K562 (cell line): ENCODE measurements around the gene ATXN1. TPM values are rescaled to one million over a fixed set of nuclear protein-coding genes. Genes with fewer than 3 reads are reported as not detected.
A peak's percentile ranks its signal among the peaks of the same experiment; 100 is the strongest.

ENCODE experiments used
- BHLHE40 ChIP-seq: IDR thresholded peaks from 2 replicates; pipeline ENCODE4 v1.6.1; 2011; ENCODE audit warnings: low read length, improper control_type of control experiment
- BRCA1 ChIP-seq, 2 experiments: fragments of 450-650 bp in 1 of 2; sonication (generic) in 1 of 2; formaldehyde crosslinking in 1 of 2; IDR thresholded peaks; 2 replicates each; pipeline versions ENCODE4 v1.5.0 to v1.6.1; 2017 to 2020; ENCODE audit warnings: mild to moderate bottlenecking in 1 of 2, missing genetic modification reagents in 1 of 2
- CBFA2T3 ChIP-seq: fragments of 450-650 bp; IDR thresholded peaks from 2 replicates; pipeline ENCODE4 v1.6.1; 2017
- CBX5 ChIP-seq: IDR thresholded peaks from 2 replicates; pipeline ENCODE4 v1.6.1; 2014; ENCODE audit warnings: low read depth, borderline replicate concordance
- CCNT2 ChIP-seq: IDR thresholded peaks from 2 replicates; pipeline ENCODE4 v1.6.1; 2011; ENCODE audit warnings: borderline replicate concordance, low read depth, mild to moderate bottlenecking, moderate library complexity, mixed read lengths, low read length; ENCODE audit not compliant: insufficient read length; ENCODE audit errors: extremely low read depth
- EWSR1 ChIP-seq: fragments of 450-650 bp; IDR thresholded peaks from 2 replicates; pipeline ENCODE4 v1.6.1; 2018; ENCODE audit warnings: borderline replicate concordance, mild to moderate bottlenecking, low read depth, moderate library complexity; ENCODE audit not compliant: partially characterized antibody
- FOXA1 ChIP-seq: fragments of 450-650 bp; IDR thresholded peaks from 2 replicates; pipeline ENCODE4 v1.6.1; 2016; ENCODE audit warnings: mild to moderate bottlenecking, borderline replicate concordance
- JUN ChIP-seq, 2 experiments: sonication (generic) in 1 of 2; formaldehyde crosslinking in 1 of 2; IDR thresholded peaks; 2 replicates each; pipeline versions ENCODE4 v1.6.1 to v1.8.0; 2012 to 2022; ENCODE audit warnings: borderline replicate concordance in 2 of 2, mild to moderate bottlenecking in 2 of 2, improper control_type of control experiment in 1 of 2, low read depth in 1 of 2, low read length in 1 of 2, missing genetic modification reagents in 1 of 2
- RAD21 ChIP-seq, 2 experiments: fragments of 250-450 bp in 1 of 2; fragments of 450-650 bp in 1 of 2; sonication (Bioruptor Pico) in 1 of 2; formaldehyde crosslinking in 1 of 2; IDR thresholded peaks in 1 of 2; conservative IDR thresholded peaks in 1 of 2; 2 replicates each; pipeline versions ENCODE4 v1.4.0 to v1.8.0; 2020 to 2022; ENCODE audit warnings: mild to moderate bottlenecking in 2 of 2, moderate library complexity in 1 of 2
- SMAD4 ChIP-seq: fragments of 250-450 bp; sonication (Bioruptor Pico); conservative IDR thresholded peaks from 2 replicates; pipeline ENCODE4 v1.8.0; 2021; ENCODE audit warnings: inconsistent platforms, mild to moderate bottlenecking, moderate library complexity
- TEAD4 ChIP-seq, 2 experiments: sonication (generic) in 1 of 2; formaldehyde crosslinking in 1 of 2; IDR thresholded peaks; 2 replicates each; pipeline versions ENCODE4 v1.6.1 to v1.8.0; 2012 to 2022; ENCODE audit warnings: borderline replicate concordance in 1 of 2, inconsistent platforms in 1 of 2, low read length in 1 of 2, mild to moderate bottlenecking in 1 of 2, missing genetic modification reagents in 1 of 2
- ZNF184 ChIP-seq: sonication (generic); formaldehyde crosslinking; IDR thresholded peaks from 2 replicates; pipeline ENCODE4 v1.5.0; 2020; ENCODE audit warnings: missing genetic modification reagents
- ZNF311 ChIP-seq: fragments of 250-450 bp; sonication (Bioruptor Pico); IDR thresholded peaks from 2 replicates; pipeline ENCODE4 v1.4.0; 2020; ENCODE audit warnings: mild to moderate bottlenecking, moderate library complexity
- ZNF695 ChIP-seq: fragments of 450-650 bp; formaldehyde crosslinking; IDR thresholded peaks from 2 replicates; pipeline ENCODE4 v1.4.0; 2020; ENCODE audit warnings: mild to moderate bottlenecking, moderate library complexity
- ZNF699 ChIP-seq: fragments of 250-450 bp; sonication (Bioruptor Pico); IDR thresholded peaks from 2 replicates; pipeline ENCODE4 v1.8.0; 2021; ENCODE audit warnings: mild to moderate bottlenecking, moderate library complexity; ENCODE audit not compliant: insufficient replicate concordance
- polyA plus RNA-seq, 8 experiments: library from polyadenylated mRNA; depleted of rRNA in 4 of 8; stranded (reverse) in 5 of 8; unstranded in 3 of 8; fragments of >200 nt; fragmentation: Nextera tagmentation in 2 of 8; fragmentation: Illumina TruSeq in 1 of 8; extraction: Ambion mirVana in 2 of 8; extraction: Trizol in 1 of 8; gene quantifications; 2 replicates each; pipeline versions ENCODE4 v1.2.1 to v1.2.3, GENCODE V29; 2011 to 2014; ENCODE audit warnings: inconsistent platforms in 1 of 8, missing spikeins in 1 of 8
- total RNA-seq, 7 experiments: library from RNA; depleted of rRNA in 6 of 7; stranded (reverse); fragments of >200 nt in 6 of 7; fragmentation: Illumina TruSeq in 2 of 7; extraction: Trizol in 2 of 7; gene quantifications; 2 replicates each; pipeline versions ENCODE4 v1.2.1 to v1.2.3, GENCODE V29; 2011 to 2021; ENCODE audit warnings: low replicate concordance in 1 of 7
- TF ChIP-seq, protein P1 (sequence below): fragments of 250-450 bp; sonication (Bioruptor Pico); IDR thresholded peaks from 2 replicates; pipeline ENCODE4 v1.4.0; 2020
- TF ChIP-seq, protein P2 (sequence below), 2 experiments: fragments of 450-650 bp; IDR thresholded peaks; 2 replicates each; pipeline ENCODE4 v1.6.1; 2016
- TF ChIP-seq, protein P3 (sequence below), 2 experiments: fragments of 450-650 bp in 1 of 2; sonication (generic) in 1 of 2; formaldehyde crosslinking; conservative IDR thresholded peaks; 2 replicates each; pipeline versions ENCODE4 v1.4.0 to v1.8.1; 2020 to 2022; ENCODE audit warnings: mild to moderate bottlenecking in 1 of 2, missing genetic modification reagents in 1 of 2
- TF ChIP-seq, protein P4 (sequence below): sonication (generic); formaldehyde crosslinking; IDR thresholded peaks from 2 replicates; pipeline ENCODE4 v1.8.0; 2022; ENCODE audit warnings: mild to moderate bottlenecking, missing genetic modification reagents

ATXN1 gene
- total and polyA plus RNA-seq, 9 of the 15 experiments (the other 6 are each of a cell fraction or from before 2014, with no cell fraction given), result under 0.01 to 1.2 (median 0.58) TPM

DNA sequence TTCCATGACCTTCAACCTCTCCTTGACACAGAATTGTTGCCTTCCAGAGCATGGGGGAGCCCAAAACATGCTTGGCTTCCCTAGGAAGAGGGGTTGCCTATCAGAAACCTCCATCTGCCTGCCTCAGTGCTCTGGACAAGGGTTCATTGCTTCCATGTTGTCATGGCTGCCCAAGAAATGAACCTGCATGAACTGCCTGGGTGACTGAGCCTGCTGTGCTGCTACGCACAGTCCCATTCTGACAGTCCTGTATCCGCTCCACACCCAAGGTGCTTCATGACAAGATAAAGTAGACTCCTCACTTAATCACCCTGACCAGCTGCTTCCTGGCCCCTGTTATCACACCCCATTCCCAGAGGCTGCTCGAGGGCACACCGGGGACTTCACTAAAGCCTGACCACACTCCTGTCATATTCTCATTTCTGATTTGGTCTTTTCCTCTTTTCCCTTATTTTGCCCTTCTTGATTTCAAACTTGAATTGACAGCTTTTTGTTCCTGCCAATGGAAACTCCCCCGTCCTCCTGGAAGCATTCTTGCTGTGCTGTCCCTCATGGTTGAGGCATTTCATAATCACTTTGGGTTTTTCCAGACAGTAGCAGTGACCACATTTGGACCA lies 491.0 kb downstream of the ATXN1 start (continued):
- TF ChIP-seq JUN (IDR thresholded peaks at IDR 0.05; ENCODE audit: borderline replicate concordance, low read depth, low read length) (peak; percentile 27; the same call in 1 of the 2 replicates), JUN (CRISPR knock-in tag; IDR thresholded peaks at IDR 0.05; ENCODE audit: borderline replicate concordance) (no peak), CCNT2 (peak; percentile 96), BHLHE40 (peak; percentile 86), EWSR1 (no peak), ZNF695 (CRISPR knock-in tag) (no peak), BRCA1 (IDR thresholded peaks at IDR 0.05) (no peak), BRCA1 (CRISPR knock-in tag; IDR thresholded peaks at IDR 0.05) (no peak), RAD21 (CRISPR knock-in tag; conservative IDR thresholded peaks at IDR 0.05 in 1 of 2, IDR thresholded peaks at IDR 0.05 in 1 of 2) (no peak), FOXA1 (no peak), CBX5 (0 out of 2 replicates have a peak, but pooled peaks have one; percentile 22), CBFA2T3 (peak; percentile 99), ZNF184 (CRISPR knock-in tag) (no peak), ZNF699 (CRISPR knock-in tag) (no peak), SMAD4 (peak; percentile 96), TEAD4 (IDR thresholded peaks at IDR 0.05; ENCODE audit: low read length) (peak; percentile 98), TEAD4 (CRISPR knock-in tag; IDR thresholded peaks at IDR 0.05; ENCODE audit: borderline replicate concordance) (no peak), ZNF311 (CRISPR knock-in tag) (peak; percentile 69)
- TF ChIP-seq, protein P1, sequence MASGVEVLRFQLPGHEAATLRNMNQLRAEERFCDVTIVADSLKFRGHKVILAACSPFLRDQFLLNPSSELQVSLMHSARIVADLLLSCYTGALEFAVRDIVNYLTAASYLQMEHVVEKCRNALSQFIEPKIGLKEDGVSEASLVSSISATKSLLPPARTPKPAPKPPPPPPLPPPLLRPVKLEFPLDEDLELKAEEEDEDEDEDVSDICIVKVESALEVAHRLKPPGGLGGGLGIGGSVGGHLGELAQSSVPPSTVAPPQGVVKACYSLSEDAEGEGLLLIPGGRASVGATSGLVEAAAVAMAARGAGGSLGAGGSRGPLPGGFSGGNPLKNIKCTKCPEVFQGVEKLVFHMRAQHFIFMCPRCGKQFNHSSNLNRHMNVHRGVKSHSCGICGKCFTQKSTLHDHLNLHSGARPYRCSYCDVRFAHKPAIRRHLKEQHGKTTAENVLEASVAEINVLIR, result peak; percentile 55
- TF ChIP-seq, protein P2, sequence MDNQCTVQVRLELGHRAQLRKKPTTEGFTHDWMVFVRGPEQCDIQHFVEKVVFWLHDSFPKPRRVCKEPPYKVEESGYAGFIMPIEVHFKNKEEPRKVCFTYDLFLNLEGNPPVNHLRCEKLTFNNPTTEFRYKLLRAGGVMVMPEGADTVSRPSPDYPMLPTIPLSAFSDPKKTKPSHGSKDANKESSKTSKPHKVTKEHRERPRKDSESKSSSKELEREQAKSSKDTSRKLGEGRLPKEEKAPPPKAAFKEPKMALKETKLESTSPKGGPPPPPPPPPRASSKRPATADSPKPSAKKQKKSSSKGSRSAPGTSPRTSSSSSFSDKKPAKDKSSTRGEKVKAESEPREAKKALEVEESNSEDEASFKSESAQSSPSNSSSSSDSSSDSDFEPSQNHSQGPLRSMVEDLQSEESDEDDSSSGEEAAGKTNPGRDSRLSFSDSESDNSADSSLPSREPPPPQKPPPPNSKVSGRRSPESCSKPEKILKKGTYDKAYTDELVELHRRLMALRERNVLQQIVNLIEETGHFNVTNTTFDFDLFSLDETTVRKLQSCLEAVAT (IDR thresholded peaks at IDR 0.05), result peak; percentile 64 to 86
- TF ChIP-seq, protein P3, sequence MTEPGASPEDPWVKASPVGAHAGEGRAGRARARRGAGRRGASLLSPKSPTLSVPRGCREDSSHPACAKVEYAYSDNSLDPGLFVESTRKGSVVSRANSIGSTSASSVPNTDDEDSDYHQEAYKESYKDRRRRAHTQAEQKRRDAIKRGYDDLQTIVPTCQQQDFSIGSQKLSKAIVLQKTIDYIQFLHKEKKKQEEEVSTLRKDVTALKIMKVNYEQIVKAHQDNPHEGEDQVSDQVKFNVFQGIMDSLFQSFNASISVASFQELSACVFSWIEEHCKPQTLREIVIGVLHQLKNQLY (CRISPR knock-in tag; conservative IDR thresholded peaks at IDR 0.05), result no peak
- TF ChIP-seq, protein P4, sequence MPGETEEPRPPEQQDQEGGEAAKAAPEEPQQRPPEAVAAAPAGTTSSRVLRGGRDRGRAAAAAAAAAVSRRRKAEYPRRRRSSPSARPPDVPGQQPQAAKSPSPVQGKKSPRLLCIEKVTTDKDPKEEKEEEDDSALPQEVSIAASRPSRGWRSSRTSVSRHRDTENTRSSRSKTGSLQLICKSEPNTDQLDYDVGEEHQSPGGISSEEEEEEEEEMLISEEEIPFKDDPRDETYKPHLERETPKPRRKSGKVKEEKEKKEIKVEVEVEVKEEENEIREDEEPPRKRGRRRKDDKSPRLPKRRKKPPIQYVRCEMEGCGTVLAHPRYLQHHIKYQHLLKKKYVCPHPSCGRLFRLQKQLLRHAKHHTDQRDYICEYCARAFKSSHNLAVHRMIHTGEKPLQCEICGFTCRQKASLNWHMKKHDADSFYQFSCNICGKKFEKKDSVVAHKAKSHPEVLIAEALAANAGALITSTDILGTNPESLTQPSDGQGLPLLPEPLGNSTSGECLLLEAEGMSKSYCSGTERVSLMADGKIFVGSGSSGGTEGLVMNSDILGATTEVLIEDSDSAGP (CRISPR knock-in tag), result no peak
